ENCODE results near the gene MARCHF4.
"Not testable (repeated sequence)": the region's sequence is repeated elsewhere in the genome, so short reads cannot be mapped to it uniquely, and the experiment has no call there.

Gene MARCHF4

GRCh38 chr2:216391401-216391800, 19.1 kb upstream of the MARCHF4 start:
- no peak for DNase-seq

- peak; percentile 73 for DNase-seq
These were observed 17.3 kb upstream of the MARCHF4 start for GRCh38 chr2:216389570-216389969.

- no peak for DNase-seq
These were observed 16.0 kb upstream of the MARCHF4 start for GRCh38 chr2:216388046-216388884.

- DNase-seq = no peak
These were observed 15.0 kb upstream of the MARCHF4 start for GRCh38 chr2:216387262-216387661.

- DNase-seq = no peak
These were observed 13.2 kb upstream of the MARCHF4 start for GRCh38 chr2:216385478-216385877.

GRCh38 chr2:216384409-216384808, 12.1 kb upstream of the MARCHF4 start:
- DNase-seq = not testable (repeated sequence)

GRCh38 chr2:216379977-216380376, 7.7 kb upstream of the MARCHF4 start:
- no peak for DNase-seq

GRCh38 chr2:216375286-216375685, 3.0 kb upstream of the MARCHF4 start:
- peak; percentile 38 for DNase-seq

GRCh38 chr2:216373896-216374295, 1.6 kb upstream of the MARCHF4 start:
- DNase-seq = no peak

- DNase-seq = peak; percentile 92
These were observed 543 bp upstream of the MARCHF4 start for GRCh38 chr2:216372761-216373291.

GRCh38 chr2:216370961-216371712, 1.1 kb downstream of the MARCHF4 start:
- no peak for DNase-seq

GRCh38 chr2:216369821-216370220, 2.5 kb downstream of the MARCHF4 start:
- DNase-seq = no peak

GRCh38 chr2:216366777-216367471, 5.4 kb downstream of the MARCHF4 start:
- no peak for DNase-seq

GRCh38 chr2:216365518-216365917, 6.8 kb downstream of the MARCHF4 start:
- DNase-seq = no peak

GRCh38 chr2:216363221-216363620, 9.1 kb downstream of the MARCHF4 start:
- DNase-seq = no peak

- peak; percentile 95 for DNase-seq
These were observed 9.6 kb downstream of the MARCHF4 start for GRCh38 chr2:216362730-216363129.

GRCh38 chr2:216355711-216356110, 16.6 kb downstream of the MARCHF4 start:
- DNase-seq = no peak

GRCh38 chr2:216354306-216354705, 18.0 kb downstream of the MARCHF4 start:
- peak; percentile 67 for DNase-seq

- no peak for DNase-seq
These were observed 19.5 kb downstream of the MARCHF4 start for GRCh38 chr2:216352653-216353270.

- DNase-seq = no peak
These were observed 20.9 kb downstream of the MARCHF4 start for GRCh38 chr2:216351172-216351925.

- DNase-seq = peak; percentile 53
These were observed 22.0 kb downstream of the MARCHF4 start for GRCh38 chr2:216350214-216350791.

GRCh38 chr2:216349366-216349765, 22.9 kb downstream of the MARCHF4 start:
- no peak for DNase-seq

All from fibroblast of upper back skin (primary cell).